Measurements from ENCODE around the gene E2F4. TPM values are rescaled to one million over a fixed set of nuclear protein-coding genes. Genes with fewer than 3 reads are reported as not detected.

E2F4 gene
- total and polyA plus RNA-seq, 2 of the 13 experiments (the other 11 are each of a cell fraction or from before 2014, with no cell fraction given) = 84.8 to 91.2 TPM

DNA sequence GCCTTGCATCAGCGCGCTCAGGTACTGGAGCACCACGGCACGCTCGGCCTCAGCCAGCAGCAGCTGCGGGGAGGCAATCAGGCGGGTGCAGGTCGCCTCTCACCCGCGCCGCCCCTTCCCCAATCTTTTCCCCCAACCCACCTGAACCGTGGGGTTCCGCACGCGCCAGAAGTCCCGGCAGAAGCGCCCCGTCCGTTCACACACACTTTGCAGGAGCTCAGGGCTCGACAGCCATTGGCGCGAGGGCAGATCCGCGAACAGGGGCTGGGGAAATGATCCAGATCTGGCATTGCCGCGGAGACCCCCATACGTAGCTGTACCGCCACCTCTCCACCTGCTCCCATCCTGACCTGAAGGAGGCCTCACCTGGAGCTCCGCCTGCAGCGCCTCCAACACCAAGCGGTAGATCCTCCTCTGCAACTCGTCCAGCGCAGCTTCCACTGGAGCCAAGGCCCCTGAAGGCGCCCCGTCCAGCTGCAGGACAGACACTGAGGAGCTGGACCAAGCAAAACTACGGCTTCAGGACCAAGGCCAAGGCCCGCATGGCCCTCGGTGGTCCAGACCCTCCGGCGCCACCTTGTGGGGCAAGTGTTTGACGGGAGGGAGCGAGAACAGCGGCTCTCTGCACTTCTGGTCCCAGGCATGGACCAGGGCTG is 6.8 kb upstream of the E2F4 start (continued):
- TF ChIP-seq, protein P1, sequence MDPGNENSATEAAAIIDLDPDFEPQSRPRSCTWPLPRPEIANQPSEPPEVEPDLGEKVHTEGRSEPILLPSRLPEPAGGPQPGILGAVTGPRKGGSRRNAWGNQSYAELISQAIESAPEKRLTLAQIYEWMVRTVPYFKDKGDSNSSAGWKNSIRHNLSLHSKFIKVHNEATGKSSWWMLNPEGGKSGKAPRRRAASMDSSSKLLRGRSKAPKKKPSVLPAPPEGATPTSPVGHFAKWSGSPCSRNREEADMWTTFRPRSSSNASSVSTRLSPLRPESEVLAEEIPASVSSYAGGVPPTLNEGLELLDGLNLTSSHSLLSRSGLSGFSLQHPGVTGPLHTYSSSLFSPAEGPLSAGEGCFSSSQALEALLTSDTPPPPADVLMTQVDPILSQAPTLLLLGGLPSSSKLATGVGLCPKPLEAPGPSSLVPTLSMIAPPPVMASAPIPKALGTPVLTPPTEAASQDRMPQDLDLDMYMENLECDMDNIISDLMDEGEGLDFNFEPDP (CRISPR knock-in tag; conservative IDR thresholded peaks at IDR 0.05) = no peak
- TF ChIP-seq ZNF224 (CRISPR knock-in tag; IDR thresholded peaks at IDR 0.05) (no peak), ZNF350 (CRISPR knock-in tag; IDR thresholded peaks at IDR 0.05; ENCODE audit: borderline replicate concordance, low read depth) (peak; percentile 84), YEATS2 (CRISPR knock-in tag; IDR thresholded peaks at IDR 0.05; ENCODE audit: borderline replicate concordance) (peak; percentile 87; the same call in 1 of the 2 replicates), HOMEZ (CRISPR knock-in tag; IDR thresholded peaks at IDR 0.05; ENCODE audit: low read depth) (0 out of 2 replicates have a peak, but pooled peaks have one; percentile 34), PHF21A (CRISPR knock-in tag; IDR thresholded peaks at IDR 0.05) (peak; percentile 20; the same call in 1 of the 2 replicates), ZFP1 (CRISPR knock-in tag; IDR thresholded peaks at IDR 0.05) (peak; percentile 51; the same call in 1 of the 2 replicates), TP53 (CRISPR knock-in tag; conservative IDR thresholded peaks at IDR 0.05) (no peak; the same call in 1 of the 2 replicates), ARID2 (CRISPR knock-in tag; IDR thresholded peaks at IDR 0.05; ENCODE audit: borderline replicate concordance) (no peak), MEF2D (CRISPR knock-in tag; IDR thresholded peaks at IDR 0.05) (peak; percentile 87), SKI (IDR thresholded peaks at IDR 0.05; ENCODE audit: partially characterized antibody) (peak; percentile 48), NR2F6 (IDR thresholded peaks at IDR 0.05) (no peak), NR2F6 (CRISPR knock-in tag; IDR thresholded peaks at IDR 0.05) (peak; percentile 80), SOX6 (IDR thresholded peaks at IDR 0.05) (no peak), SOX6 (CRISPR knock-in tag; IDR thresholded peaks at IDR 0.05) (peak; percentile 75), ZNF790 (CRISPR knock-in tag; IDR thresholded peaks at IDR 0.05; ENCODE audit: borderline replicate concordance) (no peak), GABPA (IDR thresholded peaks at IDR 0.05; ENCODE audit: low read depth, low read length) (no peak), GABPA (CRISPR knock-in tag; IDR thresholded peaks at IDR 0.05; ENCODE audit: low read depth) (0 out of 2 replicates have a peak, but pooled peaks have one; percentile 45), SRSF4 (IDR thresholded peaks at IDR 0.05; ENCODE audit: low read depth, low read length, poor library complexity, severe bottlenecking) (no peak), ZNF724P (CRISPR knock-in tag; IDR thresholded peaks at IDR 0.05; ENCODE audit: borderline replicate concordance) (peak; percentile 95; the same call in 1 of the 2 replicates), ZNF747 (CRISPR knock-in tag; IDR thresholded peaks at IDR 0.05; ENCODE audit: borderline replicate concordance) (peak; percentile 82; the same call in 1 of the 2 replicates), PHF8 (CRISPR knock-in tag; IDR thresholded peaks at IDR 0.05) (peak; percentile 64)
- TF ChIP-seq, protein P2, sequence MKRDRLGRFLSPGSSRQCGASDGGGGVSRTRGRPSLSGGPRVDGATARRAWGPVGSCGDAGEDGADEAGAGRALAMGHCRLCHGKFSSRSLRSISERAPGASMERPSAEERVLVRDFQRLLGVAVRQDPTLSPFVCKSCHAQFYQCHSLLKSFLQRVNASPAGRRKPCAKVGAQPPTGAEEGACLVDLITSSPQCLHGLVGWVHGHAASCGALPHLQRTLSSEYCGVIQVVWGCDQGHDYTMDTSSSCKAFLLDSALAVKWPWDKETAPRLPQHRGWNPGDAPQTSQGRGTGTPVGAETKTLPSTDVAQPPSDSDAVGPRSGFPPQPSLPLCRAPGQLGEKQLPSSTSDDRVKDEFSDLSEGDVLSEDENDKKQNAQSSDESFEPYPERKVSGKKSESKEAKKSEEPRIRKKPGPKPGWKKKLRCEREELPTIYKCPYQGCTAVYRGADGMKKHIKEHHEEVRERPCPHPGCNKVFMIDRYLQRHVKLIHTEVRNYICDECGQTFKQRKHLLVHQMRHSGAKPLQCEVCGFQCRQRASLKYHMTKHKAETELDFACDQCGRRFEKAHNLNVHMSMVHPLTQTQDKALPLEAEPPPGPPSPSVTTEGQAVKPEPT (CRISPR knock-in tag; IDR thresholded peaks at IDR 0.05; ENCODE audit: low read depth) = peak; percentile 23; the same call in 1 of the 2 replicates
